HepG2 (cell line): ENCODE measurements around the gene LARP1. TPM values are rescaled to one million over a fixed set of nuclear protein-coding genes. Genes with fewer than 3 reads are reported as not detected.

ENCODE experiments used
- ARID3A ChIP-seq: IDR thresholded peaks from 2 replicates; pipeline ENCODE4 v1.6.1; 2012; ENCODE audit warnings: low read depth, low read length, improper control_type of control experiment
- CHD4 ChIP-seq: fragments of 200-600 bp; sonication (generic); IDR thresholded peaks from 2 replicates; pipeline ENCODE4 v1.7.0; 2017; ENCODE audit warnings: mild to moderate bottlenecking, low read length, borderline replicate concordance
- DMTF1 ChIP-seq: sonication (generic); formaldehyde crosslinking; IDR thresholded peaks from 2 replicates; pipeline ENCODE4 v1.4.0; 2020; ENCODE audit warnings: mild to moderate bottlenecking, missing genetic modification reagents
- HNF4A ChIP-seq: sonication (generic); formaldehyde crosslinking; IDR thresholded peaks from 2 replicates; pipeline ENCODE4 v1.4.0; 2020; ENCODE audit warnings: missing genetic modification reagents
- HNRNPH1 ChIP-seq: fragments of 200-400 bp; formaldehyde crosslinking; optimal IDR thresholded peaks from 2 replicates; pipeline ENCODE3; 2017; ENCODE audit warnings: mild to moderate bottlenecking, low read depth, low read length
- MTERF4 ChIP-seq: sonication (generic); formaldehyde crosslinking; IDR thresholded peaks from 2 replicates; pipeline ENCODE4 v1.8.0; 2023; ENCODE audit warnings: mild to moderate bottlenecking, missing genetic modification reagents
- NCOA1 ChIP-seq: sonication (generic); formaldehyde crosslinking; IDR thresholded peaks from 2 replicates; pipeline ENCODE4 v1.9.0; 2021; ENCODE audit warnings: missing genetic modification reagents
- NFKBIZ ChIP-seq: IDR thresholded peaks from 2 replicates; pipeline ENCODE4 v1.6.1; 2018; ENCODE audit warnings: missing genetic modification reagents, missing compliant biosample characterization
- REPIN1 ChIP-seq: sonication (generic); formaldehyde crosslinking; IDR thresholded peaks from 2 replicates; pipeline ENCODE4 v1.8.0; 2022; ENCODE audit warnings: missing genetic modification reagents, low read depth, mild to moderate bottlenecking, borderline replicate concordance
- SOX6 ChIP-seq, 2 experiments: fragments of 450-650 bp in 1 of 2; sonication (generic) in 1 of 2; formaldehyde crosslinking in 1 of 2; IDR thresholded peaks; 2 replicates each; pipeline versions ENCODE4 v1.4.0 to v1.6.1; 2017 to 2020; ENCODE audit warnings: antibody characterized with exemption in 1 of 2, mild to moderate bottlenecking in 1 of 2, missing genetic modification reagents in 1 of 2
- SRSF4 ChIP-seq: fragments of 200-400 bp; formaldehyde crosslinking; IDR thresholded peaks from one replicate; pipeline ENCODE4 v1.6.1; 2018; ENCODE audit warnings: mild to moderate bottlenecking, low read depth, low read length, moderate library complexity; ENCODE audit not compliant: poor library complexity, severe bottlenecking
- ZNF180 ChIP-seq: sonication (generic); formaldehyde crosslinking; IDR thresholded peaks from 2 replicates; pipeline ENCODE4 v1.4.0; 2020; ENCODE audit warnings: low read depth, missing genetic modification reagents, borderline replicate concordance
- ZNF292 ChIP-seq: sonication (generic); formaldehyde crosslinking; IDR thresholded peaks from 2 replicates; pipeline ENCODE4 v1.8.1; 2022; ENCODE audit warnings: mild to moderate bottlenecking, low read depth, missing genetic modification reagents, borderline replicate concordance
- ZNF326 ChIP-seq: sonication (generic); formaldehyde crosslinking; IDR thresholded peaks from 2 replicates; pipeline ENCODE4 v1.4.0; 2020; ENCODE audit warnings: missing genetic modification reagents, borderline replicate concordance
- ZNF747 ChIP-seq: sonication (generic); formaldehyde crosslinking; IDR thresholded peaks from 2 replicates; pipeline ENCODE4 v1.8.1; 2023; ENCODE audit warnings: missing genetic modification reagents, mild to moderate bottlenecking, borderline replicate concordance
- ZNF780A ChIP-seq: sonication (generic); formaldehyde crosslinking; IDR thresholded peaks from 2 replicates; pipeline ENCODE4 v1.8.0; 2022; ENCODE audit warnings: mild to moderate bottlenecking, missing genetic modification reagents, moderate library complexity
- ZSCAN12 ChIP-seq: sonication (generic); formaldehyde crosslinking; IDR thresholded peaks from 2 replicates; pipeline ENCODE4 v1.9.0; 2021; ENCODE audit warnings: mild to moderate bottlenecking, missing genetic modification reagents
- polyA plus RNA-seq, 8 experiments: library from polyadenylated mRNA; depleted of rRNA in 3 of 8; stranded (reverse) in 7 of 8; unstranded in 1 of 8; fragments of >200 nt; fragmentation: Illumina TruSeq in 4 of 8; extraction: Trizol in 4 of 8; gene quantifications; 2 replicates each; pipeline versions ENCODE4 v1.2.1 to v1.2.3, GENCODE V29; 2011 to 2016; ENCODE audit warnings: low read depth in 4 of 8, missing spikeins in 1 of 8, mixed read lengths in 1 of 8; ENCODE audit not compliant: insufficient read depth in 1 of 8
- total RNA-seq, 5 experiments: library from RNA; depleted of rRNA; stranded (reverse); fragments of >200 nt; fragmentation: Illumina TruSeq; extraction: Trizol; gene quantifications; 2 replicates each; pipeline ENCODE4 v1.2.3, GENCODE V29; 2016; ENCODE audit warnings: low read depth in 1 of 5
- TF ChIP-seq, protein P1 (sequence below): IDR thresholded peaks from 2 replicates; pipeline ENCODE4 v1.6.1; 2012; ENCODE audit warnings: low read length, improper control_type of control experiment
- TF ChIP-seq, protein P2 (sequence below): sonication (generic); formaldehyde crosslinking; IDR thresholded peaks from 2 replicates; pipeline ENCODE4 v1.5.0; 2020; ENCODE audit warnings: missing genetic modification reagents

LARP1 gene
- total and polyA plus RNA-seq, 2 of the 13 experiments (the other 11 are each of a cell fraction or from before 2014, with no cell fraction given), result 45.2 to 61.4 TPM

GRCh38 chr5:154857530-154858296 is 102.5 kb downstream of the LARP1 start (continued):
- TF ChIP-seq ZNF326, result no peak
- TF ChIP-seq DMTF1, result no peak
- no peak for TF ChIP-seq NFKBIZ
- TF ChIP-seq NCOA1, result no peak; the same call in 1 of the 2 replicates
- no peak for TF ChIP-seq ZNF780A
- no peak for TF ChIP-seq ARID3A
- TF ChIP-seq ZNF747 (CRISPR knock-in tag), result peak; percentile 71
- TF ChIP-seq SRSF4, result no peak
- TF ChIP-seq ZSCAN12, result peak; percentile 66; the same call in 1 of the 2 replicates
- TF ChIP-seq SOX6 (IDR thresholded peaks at IDR 0.05), result no peak
- peak; percentile 53 for TF ChIP-seq SOX6 (CRISPR knock-in tag; IDR thresholded peaks at IDR 0.05)
- no peak for TF ChIP-seq REPIN1 (CRISPR knock-in tag)
- TF ChIP-seq MTERF4 (CRISPR knock-in tag), result no peak
- no peak for TF ChIP-seq HNRNPH1
- TF ChIP-seq CHD4, result no peak
- TF ChIP-seq, protein P1, sequence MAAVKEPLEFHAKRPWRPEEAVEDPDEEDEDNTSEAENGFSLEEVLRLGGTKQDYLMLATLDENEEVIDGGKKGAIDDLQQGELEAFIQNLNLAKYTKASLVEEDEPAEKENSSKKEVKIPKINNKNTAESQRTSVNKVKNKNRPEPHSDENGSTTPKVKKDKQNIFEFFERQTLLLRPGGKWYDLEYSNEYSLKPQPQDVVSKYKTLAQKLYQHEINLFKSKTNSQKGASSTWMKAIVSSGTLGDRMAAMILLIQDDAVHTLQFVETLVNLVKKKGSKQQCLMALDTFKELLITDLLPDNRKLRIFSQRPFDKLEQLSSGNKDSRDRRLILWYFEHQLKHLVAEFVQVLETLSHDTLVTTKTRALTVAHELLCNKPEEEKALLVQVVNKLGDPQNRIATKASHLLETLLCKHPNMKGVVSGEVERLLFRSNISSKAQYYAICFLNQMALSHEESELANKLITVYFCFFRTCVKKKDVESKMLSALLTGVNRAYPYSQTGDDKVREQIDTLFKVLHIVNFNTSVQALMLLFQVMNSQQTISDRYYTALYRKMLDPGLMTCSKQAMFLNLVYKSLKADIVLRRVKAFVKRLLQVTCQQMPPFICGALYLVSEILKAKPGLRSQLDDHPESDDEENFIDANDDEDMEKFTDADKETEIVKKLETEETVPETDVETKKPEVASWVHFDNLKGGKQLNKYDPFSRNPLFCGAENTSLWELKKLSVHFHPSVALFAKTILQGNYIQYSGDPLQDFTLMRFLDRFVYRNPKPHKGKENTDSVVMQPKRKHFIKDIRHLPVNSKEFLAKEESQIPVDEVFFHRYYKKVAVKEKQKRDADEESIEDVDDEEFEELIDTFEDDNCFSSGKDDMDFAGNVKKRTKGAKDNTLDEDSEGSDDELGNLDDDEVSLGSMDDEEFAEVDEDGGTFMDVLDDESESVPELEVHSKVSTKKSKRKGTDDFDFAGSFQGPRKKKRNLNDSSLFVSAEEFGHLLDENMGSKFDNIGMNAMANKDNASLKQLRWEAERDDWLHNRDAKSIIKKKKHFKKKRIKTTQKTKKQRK, result no peak
- peak; percentile 63; the same call in 1 of the 2 replicates for TF ChIP-seq ZNF292 (CRISPR knock-in tag)
- TF ChIP-seq, protein P2, sequence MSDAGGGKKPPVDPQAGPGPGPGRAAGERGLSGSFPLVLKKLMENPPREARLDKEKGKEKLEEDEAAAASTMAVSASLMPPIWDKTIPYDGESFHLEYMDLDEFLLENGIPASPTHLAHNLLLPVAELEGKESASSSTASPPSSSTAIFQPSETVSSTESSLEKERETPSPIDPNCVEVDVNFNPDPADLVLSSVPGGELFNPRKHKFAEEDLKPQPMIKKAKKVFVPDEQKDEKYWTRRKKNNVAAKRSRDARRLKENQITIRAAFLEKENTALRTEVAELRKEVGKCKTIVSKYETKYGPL (CRISPR knock-in tag), result no peak
- TF ChIP-seq HNF4A (CRISPR knock-in tag), result no peak
- TF ChIP-seq ZNF180 (CRISPR knock-in tag), result no peak
